Trophoblast cell (in vitro differentiated cells and primary cell): ENCODE measurements around the gene OGDH.

Experiments used
- DNase-seq, 2 donors: peaks; one replicate each; pipeline ENCODE4 v3.0.0-alpha.2; 2016
- H2AFZ ChIP-seq: 2 replicates; pipeline ENCODE4 v1.6.1; 2013; ENCODE audit warnings: low read length, moderate library complexity, mild to moderate bottlenecking; ENCODE audit not compliant: insufficient read depth, poor library complexity
- H2AK5ac ChIP-seq: 2 replicates; pipeline ENCODE4 v1.6.1; 2013; ENCODE audit warnings: mild to moderate bottlenecking, low read length
- H2BK120ac ChIP-seq: 2 replicates; pipeline ENCODE4 v1.6.1; 2013; ENCODE audit warnings: low read length, mild to moderate bottlenecking, moderate library complexity; ENCODE audit not compliant: insufficient read depth, poor library complexity
- H2BK12ac ChIP-seq: 2 replicates; pipeline ENCODE4 v1.6.1; 2013; ENCODE audit warnings: mild to moderate bottlenecking, low read length, moderate library complexity
- H2BK5ac ChIP-seq: 2 replicates; pipeline ENCODE4 v1.6.1; 2013; ENCODE audit warnings: low read length, low read depth, moderate library complexity, mild to moderate bottlenecking; ENCODE audit not compliant: poor library complexity
- H3K14ac ChIP-seq: 2 replicates; pipeline ENCODE4 v1.6.1; 2013; ENCODE audit warnings: mild to moderate bottlenecking, low read length
- H3K18ac ChIP-seq: 2 replicates; pipeline ENCODE4 v1.6.1; 2013; ENCODE audit warnings: mild to moderate bottlenecking, low read length
- H3K23ac ChIP-seq: 2 replicates; pipeline ENCODE4 v1.6.1; 2013; ENCODE audit warnings: low read length
- H3K27ac ChIP-seq: 2 replicates; pipeline ENCODE4 v1.5.1; 2013; ENCODE audit warnings: low read depth, mild to moderate bottlenecking, inconsistent platforms, low read length, moderate library complexity
- H3K27me3 ChIP-seq: 2 replicates; pipeline ENCODE4 v1.6.1; 2013; ENCODE audit warnings: inconsistent platforms, mild to moderate bottlenecking, low read length, moderate library complexity; ENCODE audit not compliant: insufficient read depth
- H3K36me3 ChIP-seq, 2 experiments: 1 replicate in 1 of 2; 2 replicates in 1 of 2; pipeline ENCODE4 v1.6.1; 2013; ENCODE audit warnings: low read length in 2 of 2, mild to moderate bottlenecking in 2 of 2, moderate library complexity in 1 of 2; ENCODE audit not compliant: insufficient read depth in 2 of 2, control insufficient read depth in 1 of 2
- H3K4ac ChIP-seq: 2 replicates; pipeline ENCODE4 v1.6.1; 2013; ENCODE audit warnings: low read depth, mild to moderate bottlenecking, low read length, moderate library complexity
- H3K4me1 ChIP-seq, 2 experiments: 1 replicate in 1 of 2; 2 replicates in 1 of 2; pipeline ENCODE4 v1.6.1; 2013; ENCODE audit warnings: low read length in 2 of 2, mild to moderate bottlenecking in 2 of 2, moderate library complexity in 1 of 2; ENCODE audit not compliant: insufficient read depth in 2 of 2, control insufficient read depth in 1 of 2
- H3K4me2 ChIP-seq: 2 replicates; pipeline ENCODE4 v1.6.1; 2013; ENCODE audit warnings: inconsistent platforms, mild to moderate bottlenecking, low read length, moderate library complexity
- H3K4me3 ChIP-seq: 2 replicates; pipeline ENCODE4 v1.5.1; 2013; ENCODE audit warnings: mild to moderate bottlenecking, low read depth, low read length, inconsistent platforms
- H3K79me1 ChIP-seq: one replicate; pipeline ENCODE4 v1.6.1; 2013; ENCODE audit warnings: low read length
- H3K79me2 ChIP-seq: 2 replicates; pipeline ENCODE4 v1.6.1; 2013; ENCODE audit warnings: low read length, mild to moderate bottlenecking; ENCODE audit not compliant: control insufficient read depth, insufficient read depth, poor library complexity
- H3K9ac ChIP-seq: 2 replicates; pipeline ENCODE4 v1.6.1; 2013; ENCODE audit warnings: mild to moderate bottlenecking, low read length
- H3K9me3 ChIP-seq: 2 replicates; pipeline ENCODE4 v1.6.1; 2013; ENCODE audit warnings: low read depth, mild to moderate bottlenecking, control low read depth, inconsistent platforms, low read length; ENCODE audit not compliant: insufficient read depth
- H4K12ac ChIP-seq: 2 replicates; pipeline ENCODE4 v1.6.1; 2013; ENCODE audit warnings: low read depth, mild to moderate bottlenecking, low read length, moderate library complexity
- H4K8ac ChIP-seq: 2 replicates; pipeline ENCODE4 v1.6.1; 2013; ENCODE audit warnings: low read depth, mild to moderate bottlenecking, low read length, moderate library complexity
- H4K91ac ChIP-seq: one replicate; pipeline ENCODE4 v1.6.1; 2013; ENCODE audit warnings: low read depth, mild to moderate bottlenecking, low read length, moderate library complexity
- WGBS: extraction: QIAGEN DNeasy Blood & Tissue Kit; methylation state at CpG from one replicate; pipeline ENCODE4 v1.1.7; 2013; ENCODE audit warnings: missing lambda C conversion rate; ENCODE audit not compliant: insufficient read length, insufficient coverage; ENCODE audit errors: extremely low coverage; 5-methylcytosine and 5-hydroxymethylcytosine counted together

Gene OGDH

GRCh38 chr7:44603193-44603592 lies 3.2 kb upstream of the OGDH start:
- H3K4ac ChIP-seq = no peak overlapping the region
- H3K9me3 ChIP-seq = no peaks in the 10 kb centered on the region
- no peaks in the 10 kb centered on the region for H3K36me3 ChIP-seq
- H3K23ac ChIP-seq = no peak overlapping the region
- no peak overlapping the region for H3K9ac ChIP-seq
- no peak for DNase-seq
- no peak overlapping the region for H4K91ac ChIP-seq
- no peak overlapping the region for H3K18ac ChIP-seq
- no peak overlapping the region for H2AFZ ChIP-seq
- no peak overlapping the region for H3K14ac ChIP-seq
- no peak overlapping the region for H3K27ac ChIP-seq
- H2BK12ac ChIP-seq = no peak overlapping the region
- H3K4me2 ChIP-seq = no peak overlapping the region
- H3K4me3 ChIP-seq = no peak overlapping the region
- H3K4me1 ChIP-seq = peaks cover 3% of the 10 kb centered on the region in 2 experiments
- no peak overlapping the region for H4K12ac ChIP-seq
- H3K27me3 ChIP-seq = no peaks in the 10 kb centered on the region
- H2AK5ac ChIP-seq = no peak overlapping the region
- H2BK120ac ChIP-seq = no peak overlapping the region
- peaks cover 4% of the 10 kb centered on the region for H3K79me1 ChIP-seq
- H3K79me2 ChIP-seq = peaks cover 7% of the 10 kb centered on the region
- H2BK5ac ChIP-seq = no peak overlapping the region
- H4K8ac ChIP-seq = no peak overlapping the region
- no CpG with 5 or more reads among the region's 6 CpGs for WGBS

- no peak overlapping the region for H3K27ac ChIP-seq
- no peak overlapping the region for H4K91ac ChIP-seq
- H3K4me1 ChIP-seq = peaks cover 5 to 7% of the 10 kb centered on the region in 2 experiments
- H3K14ac ChIP-seq = no peak overlapping the region
- H3K9ac ChIP-seq = no peak overlapping the region
- no peak overlapping the region for H3K18ac ChIP-seq
- no peak for DNase-seq
- no peak overlapping the region for H4K12ac ChIP-seq
- H2AFZ ChIP-seq = no peak overlapping the region
- H4K8ac ChIP-seq = no peak overlapping the region
- no peak overlapping the region for H3K23ac ChIP-seq
- H3K27me3 ChIP-seq = no peaks in the 10 kb centered on the region
- H3K9me3 ChIP-seq = no peaks in the 10 kb centered on the region
- H3K4me3 ChIP-seq = no peak overlapping the region
- H3K36me3 ChIP-seq = no peaks in the 10 kb centered on the region
- no peak overlapping the region for H2BK5ac ChIP-seq
- no peak overlapping the region for H2AK5ac ChIP-seq
- no peak overlapping the region for H2BK12ac ChIP-seq
- peaks cover 4% of the 10 kb centered on the region for H3K79me1 ChIP-seq
- WGBS = no CpG with 5 or more reads among the region's 2 CpGs
- peaks cover 12% of the 10 kb centered on the region for H3K79me2 ChIP-seq
- no peak overlapping the region for H2BK120ac ChIP-seq
- no peak overlapping the region for H3K4me2 ChIP-seq
- H3K4ac ChIP-seq = no peak overlapping the region
Measured at GRCh38 chr7:44604941-44605340, 1.5 kb upstream of the OGDH start.

GRCh38 chr7:44607141-44608068 lies 978 bp downstream of the OGDH start:
- H3K4me1 ChIP-seq = peaks cover 5 to 7% of the 10 kb centered on the region in 2 experiments
- peak overlapping the region; percentile 22 for H2AK5ac ChIP-seq
- peak overlapping the region; percentile 80 for H3K4ac ChIP-seq
- peak overlapping the region; percentile 55 for H4K12ac ChIP-seq
- peak overlapping the region; percentile 44 for H3K23ac ChIP-seq
- H3K27me3 ChIP-seq = no peaks in the 10 kb centered on the region
- peak overlapping the region; percentile 45 for H3K27ac ChIP-seq
- DNase-seq = peak in 1 of 2 donors; percentile 16
- H3K9ac ChIP-seq = peak overlapping the region; percentile 50
- peaks cover 4% of the 10 kb centered on the region for H3K79me1 ChIP-seq
- H3K14ac ChIP-seq = peak overlapping the region; percentile 76
- H2BK5ac ChIP-seq = peak overlapping the region; percentile 32
- WGBS = no CpG with 5 or more reads among the region's 35 CpGs
- peak overlapping the region; percentile 63 for H4K8ac ChIP-seq
- H3K79me2 ChIP-seq = peaks cover 14% of the 10 kb centered on the region
- peak overlapping the region; percentile 51 for H2AFZ ChIP-seq
- peak overlapping the region; percentile 98 for H3K4me3 ChIP-seq
- peak overlapping the region; percentile 97 for H3K4me2 ChIP-seq
- no peaks in the 10 kb centered on the region for H3K9me3 ChIP-seq
- H3K18ac ChIP-seq = peak overlapping the region; percentile 73
- H3K36me3 ChIP-seq = no peaks in the 10 kb centered on the region
- H2BK120ac ChIP-seq = no peak overlapping the region
- H4K91ac ChIP-seq = peak overlapping the region; percentile 72
- H2BK12ac ChIP-seq = no peak overlapping the region

GRCh38 chr7:44608916-44609648 lies 2.7 kb downstream of the OGDH start:
- H3K4me3 ChIP-seq = no peak overlapping the region
- no peaks in the 10 kb centered on the region for H3K36me3 ChIP-seq
- no peak overlapping the region for H3K9ac ChIP-seq
- peak overlapping the region; percentile 99 for H3K4ac ChIP-seq
- H3K4me1 ChIP-seq = peaks cover 7 to 8% of the 10 kb centered on the region in 2 experiments
- no peak overlapping the region for H3K4me2 ChIP-seq
- H3K23ac ChIP-seq = no peak overlapping the region
- no CpG with 5 or more reads among the region's 14 CpGs for WGBS
- H3K27me3 ChIP-seq = no peaks in the 10 kb centered on the region
- peaks cover 14% of the 10 kb centered on the region for H3K79me2 ChIP-seq
- peak overlapping the region; percentile 74 for H2BK5ac ChIP-seq
- no peak overlapping the region for H4K12ac ChIP-seq
- peak overlapping the region; percentile 63 for H4K91ac ChIP-seq
- no peaks in the 10 kb centered on the region for H3K9me3 ChIP-seq
- no peak overlapping the region for H2AK5ac ChIP-seq
- peaks cover 4% of the 10 kb centered on the region for H3K79me1 ChIP-seq
- peak in 1 of 2 donors; percentile 24 for DNase-seq
- no peak overlapping the region for H3K27ac ChIP-seq
- peak overlapping the region; percentile 46 for H2AFZ ChIP-seq
- H4K8ac ChIP-seq = no peak overlapping the region
- no peak overlapping the region for H3K14ac ChIP-seq
- no peak overlapping the region for H2BK120ac ChIP-seq
- no peak overlapping the region for H2BK12ac ChIP-seq
- H3K18ac ChIP-seq = no peak overlapping the region
